Measurements from ENCODE around the gene CNTNAP2.

- TF ChIP-seq CTCF (IDR thresholded peaks at IDR 0.05): no peak
- no peak for TF ChIP-seq POLR2A (IDR thresholded peaks at IDR 0.05)
Measured at GRCh38 chr7:148091882-148092281, 1975.3 kb downstream of the CNTNAP2 start.
